Psoas muscle (tissue), 8 donors: Measurements from ENCODE around the gene POLL. TPM values are rescaled to one million over a fixed set of nuclear protein-coding genes. Genes with fewer than 3 reads are reported as not detected.

Source experiments
- ATAC-seq, 4 donors: fragments of 200-7000 bp; cut with Tn5 transposase; one replicate each; pipeline ENCODE4 v1.9.1; 2020; ENCODE audit warnings: moderate library complexity in 3 of 4, mild to moderate bottlenecking in 2 of 4
- DNase-seq, 2 donors: peaks; one replicate each; pipeline ENCODE4 v3.0.0-alpha.2; 2020
- H3K27ac ChIP-seq: fragments of 200-600 bp; one replicate; pipeline ENCODE4 v1.8.0; 2022
- H3K27me3 ChIP-seq, 3 donors: fragments of 200-600 bp in 1 of 3; one replicate each; pipeline versions ENCODE4 v1.6.1 to v1.8.0; 2013 to 2022; ENCODE audit warnings: low read length in 2 of 3, mild to moderate bottlenecking in 2 of 3, moderate library complexity in 1 of 3; ENCODE audit not compliant: insufficient read depth in 3 of 3
- H3K36me3 ChIP-seq, 2 donors: fragments of 200-600 bp in 1 of 2; one replicate each; pipeline versions ENCODE4 v1.6.1 to v1.8.0; 2013 to 2022; ENCODE audit warnings: low read depth in 1 of 2, mild to moderate bottlenecking in 1 of 2, moderate library complexity in 1 of 2; ENCODE audit not compliant: insufficient read depth in 1 of 2
- H3K4me1 ChIP-seq: fragments of 200-600 bp; one replicate; pipeline ENCODE4 v1.8.0; 2022
- H3K4me3 ChIP-seq: fragments of 200-600 bp; one replicate; pipeline ENCODE4 v1.8.0; 2022; ENCODE audit warnings: mild to moderate bottlenecking
- H3K9me3 ChIP-seq: fragments of 200-600 bp; one replicate; pipeline ENCODE4 v1.8.0; 2022
- CTCF ChIP-seq: fragments of 200-600 bp; IDR thresholded peaks from one replicate; pipeline ENCODE4 v1.8.0; 2022; ENCODE audit warnings: antibody characterized with exemption
- WGBS, 3 donors: extraction: QIAGEN DNeasy Blood & Tissue Kit; methylation state at CpG; one replicate each; pipeline versions ENCODE4 v1.1.6 to v1.1.7; 2013; 5-methylcytosine and 5-hydroxymethylcytosine counted together
- intact Hi-C, 2 donors: fragments of 100-400 bp; cut with DNase I; formaldehyde crosslinking; loops; one replicate each; pipeline versions ENCODE4 v1.11.0 to v1.14.2; 2022
- polyA plus RNA-seq, 3 donors: library from polyadenylated mRNA; stranded (reverse); fragments of 200-250 nt; gene quantifications; one replicate each; pipeline ENCODE4 v1.2.3, GENCODE V29; 2013
- total RNA-seq, 4 donors: library from RNA; stranded (reverse); fragmentation: NEBNext Ultra II Directional in 2 of 4; extraction: Animal tissue kit (Norgen Biotek cat#: 25700) in 2 of 4; gene quantifications; one replicate each; pipeline versions ENCODE4 v1.2.1 to v1.2.4, GENCODE V29; 2021 to 2023
- donor health status: healthy with polysubstance abuse.
- donor health status: DM: no; HTN: no; CAD: no; lungs with moderate emphysema.
- donor health status: Bipolar disorder and iron deficiency.
- donor health status: healthy.
- donor health status: DM: yes; HTN: yes; CAD: no.
- donor health status: DM: no; HTN: no; CAD: no.
- donor health status: DM: no; HTN: no; CAD: no.
- donor health status: DM: yes; HTN: yes; CAD: no.

POLL gene
- total and polyA plus RNA-seq, 7 donors: 19.0 to 29.3 (median 21.6) TPM

- Histone ChIP-seq H3K27ac (no peak overlapping the region), H3K4me3 (no peak overlapping the region), H3K27me3 (no peaks in the 10 kb centered on the region), H3K4me1 (no peaks in the 10 kb centered on the region), H3K36me3 (peaks cover 3 to 74% of the 10 kb centered on the region in 2 donors), H3K9me3 (no peaks in the 10 kb centered on the region)
- intact Hi-C loops: no loop called here
- TF ChIP-seq CTCF: peak; percentile 51
- ATAC-seq (peak in 1 of 4 donors; percentile 43), DNase-seq (no peak)
Measured at GRCh38 chr10:101536800-101537199, 51.3 kb downstream of the POLL start.

- H3K27ac ChIP-seq: no peak overlapping the region
- DNase-seq: no peak
- H3K4me3 ChIP-seq: no peak overlapping the region
- no peaks in the 10 kb centered on the region for H3K4me1 ChIP-seq
- no peaks in the 10 kb centered on the region for H3K9me3 ChIP-seq
- H3K36me3 ChIP-seq: peaks cover 3 to 78% of the 10 kb centered on the region in 2 donors
- TF ChIP-seq CTCF: no peak
- 61 to 75% (median 69%) methylated on average over 4 of the region's 4 CpGs for WGBS, 3 donors
- intact Hi-C loops: no loop called here
- H3K27me3 ChIP-seq: no peaks in the 10 kb centered on the region
- no peak for ATAC-seq
Measured at GRCh38 chr10:101535949-101536348, 52.1 kb downstream of the POLL start.

- ATAC-seq (no peak), DNase-seq (no peak)
- WGBS, 3 donors: 67 to 75% (median 67%) methylated on average over 4 of the region's 4 CpGs
- no peak overlapping the region for H3K27ac ChIP-seq
- H3K9me3 ChIP-seq: no peaks in the 10 kb centered on the region
- TF ChIP-seq CTCF: no peak
- intact Hi-C loops: no loop called here
- no peak overlapping the region for H3K4me3 ChIP-seq
- H3K4me1 ChIP-seq: peaks cover 4% of the 10 kb centered on the region
- peaks cover 0 to 38% of the 10 kb centered on the region in 2 donors for H3K36me3 ChIP-seq
- H3K27me3 ChIP-seq: no peaks in the 10 kb centered on the region
Measured at GRCh38 chr10:101529725-101530553, 58.1 kb downstream of the POLL start.

GRCh38 chr10:101529207-101529606 lies 58.9 kb downstream of the POLL start:
- peaks cover 0 to 31% of the 10 kb centered on the region in 2 donors for H3K36me3 ChIP-seq
- no peak for ATAC-seq
- intact Hi-C loops: no loop called here

More at GRCh38 chr10:101529207-101529606, 58.9 kb downstream of the POLL start:
- H3K27ac ChIP-seq: no peak overlapping the region
- H3K4me3 ChIP-seq: no peak overlapping the region
- H3K27me3 ChIP-seq: no peaks in the 10 kb centered on the region
- H3K9me3 ChIP-seq: no peaks in the 10 kb centered on the region
- H3K4me1 ChIP-seq: peaks cover 8% of the 10 kb centered on the region
- 71 to 93% (median 85%) methylated on average over 1 of the region's 1 CpG for WGBS, 3 donors
- DNase-seq: no peak
- no peak for TF ChIP-seq CTCF

Other genes with a start within 250 kb of the POLL start
- gene BTRC, start 234.1 kb downstream of the POLL start, total RNA-seq: 10 to 100 TPM; 16.4 to 19.3 (median 17.0) TPM
- gene BTRC, start 234.1 kb downstream of the POLL start, polyA plus RNA-seq: 10 to 100 TPM in 1 of 3 donors, 1 to 10 TPM in 2; 6.1 to 17.6 (median 7.8) TPM
- 10 to 100 TPM in 2 of 4 donors, 1 to 10 TPM in 2; 6.6 to 12.2 (median 9.9) TPM for gene DPCD, start 64 bp upstream of the POLL start, total RNA-seq
- 10 to 100 TPM; 13.1 to 27.4 (median 15.1) TPM for gene DPCD, start 64 bp upstream of the POLL start, polyA plus RNA-seq
- 100 to 1,000 TPM in 1 of 4 donors, 10 to 100 TPM in 3; 69.0 to 100 (median 84.7) TPM for gene FBXW4, start 106.9 kb upstream of the POLL start, total RNA-seq
- 10 to 100 TPM; 15.5 to 48.3 (median 39.3) TPM for gene FBXW4, start 106.9 kb upstream of the POLL start, polyA plus RNA-seq
- gene FGF8, start 187.9 kb upstream of the POLL start, total RNA-seq: not detected
- not detected for gene FGF8, start 187.9 kb upstream of the POLL start, polyA plus RNA-seq
- gene NPM3, start 195.2 kb upstream of the POLL start, total RNA-seq: 10 to 100 TPM; 12.3 to 18.5 (median 14.7) TPM
- 10 to 100 TPM; 19.3 to 52.6 (median 24.3) TPM for gene NPM3, start 195.2 kb upstream of the POLL start, polyA plus RNA-seq
- 10 to 100 TPM; 52.6 to 59.8 (median 57.3) TPM for gene OGA, start 230.2 kb upstream of the POLL start, total RNA-seq
- 10 to 100 TPM; 12.0 to 58.3 (median 24.7) TPM for gene OGA, start 230.2 kb upstream of the POLL start, polyA plus RNA-seq